Measurements from ENCODE around the gene GPR137B. TPM values are rescaled to one million over a fixed set of nuclear protein-coding genes. Genes with fewer than 3 reads are reported as not detected.
"Not testable (repeated sequence)": the region's sequence is repeated elsewhere in the genome, so short reads cannot be mapped to it uniquely, and the experiment has no call there.

GPR137B gene
- 6.6 and 7.7 TPM in 2 replicates for total RNA-seq

- peak within 1 kb of the TSS; percentile 92 for H3K4me3 Mint-ChIP-seq
- peaks cover 28% of the 10 kb centered on the region for H3K4me1 Mint-ChIP-seq
- H3K27ac Mint-ChIP-seq: peak within 1 kb of the TSS; percentile 82
- H3K36me3 Mint-ChIP-seq (ENCODE audit: low read depth): peaks cover 4% of the 10 kb centered on the region
- DNase-seq: peak; percentile 88
- intact Hi-C loops (cut with micrococcal nuclease): loop anchor here (2.0 to 5.0 kb wide), 6 partner anchors 20 to 500 kb away; partner anchors contain the start of genes EDARADD and LGALS8
- no peaks in the 10 kb centered on the region for H3K9me3 Mint-ChIP-seq
- peaks cover 37% of the 10 kb centered on the region for H3K27me3 Mint-ChIP-seq
These were observed at the start of gene GPR137B for GRCh38 chr1:236142253-236143103. Gene GPR137B, plus strand, starts transcription at chr1:236142539. Its CDS starts 84 bp downstream, at chr1:236142623.

GRCh38 chr1:236092899-236093298 is 49.4 kb upstream of the GPR137B start:
- DNase-seq: no peak
- Mint-ChIP-seq H3K27ac (no peak overlapping the region), H3K36me3 (ENCODE audit: low read depth) (peaks cover 7% of the 10 kb centered on the region), H3K4me3 (no peak overlapping the region), H3K4me1 (peaks cover 5% of the 10 kb centered on the region), H3K27me3 (peaks cover 12% of the 10 kb centered on the region), H3K9me3 (peaks cover 9% of the 10 kb centered on the region)
- intact Hi-C loops (cut with micrococcal nuclease): no loop called here

- H3K36me3 Mint-ChIP-seq (ENCODE audit: low read depth): peaks cover 7% of the 10 kb centered on the region
- peaks cover 9% of the 10 kb centered on the region for H3K9me3 Mint-ChIP-seq
- peaks cover 2% of the 10 kb centered on the region for H3K4me1 Mint-ChIP-seq
- intact Hi-C loops (cut with micrococcal nuclease): no loop called here
- no peak for DNase-seq
- H3K27ac Mint-ChIP-seq: no peak overlapping the region
- no peak overlapping the region for H3K4me3 Mint-ChIP-seq
- peaks cover 13% of the 10 kb centered on the region for H3K27me3 Mint-ChIP-seq
These were observed 46.4 kb upstream of the GPR137B start for GRCh38 chr1:236095705-236096520.

GRCh38 chr1:236096660-236097482 is 45.5 kb upstream of the GPR137B start:
- H3K36me3 Mint-ChIP-seq (ENCODE audit: low read depth); H3K4me1 Mint-ChIP-seq: not testable (repeated sequence)
- peak; percentile 92 for DNase-seq

GRCh38 chr1:236098267-236098666 is 44.1 kb upstream of the GPR137B start:
- H3K27ac Mint-ChIP-seq: no peak overlapping the region
- no peak overlapping the region for H3K4me3 Mint-ChIP-seq
- intact Hi-C loops (cut with micrococcal nuclease): no loop called here
- H3K27me3 Mint-ChIP-seq: peaks cover 8% of the 10 kb centered on the region
- peaks cover 2% of the 10 kb centered on the region for H3K4me1 Mint-ChIP-seq
- peaks cover 9% of the 10 kb centered on the region for H3K9me3 Mint-ChIP-seq
- peaks cover 7% of the 10 kb centered on the region for H3K36me3 Mint-ChIP-seq (ENCODE audit: low read depth)
- DNase-seq: no peak

More at GRCh38 chr1:236096660-236097482, 45.5 kb upstream of the GPR137B start:
- peak overlapping the region; percentile 94 for H3K27ac Mint-ChIP-seq
- intact Hi-C loops (cut with micrococcal nuclease); H3K9me3 Mint-ChIP-seq; H3K27me3 Mint-ChIP-seq: not testable (repeated sequence)
- H3K4me3 Mint-ChIP-seq: peak overlapping the region; percentile 6

GRCh38 chr1:236099355-236099974 is 42.9 kb upstream of the GPR137B start:
- intact Hi-C loops (cut with micrococcal nuclease): no loop called here
- H3K27me3 Mint-ChIP-seq: peaks cover 5% of the 10 kb centered on the region
- H3K4me1 Mint-ChIP-seq: peaks cover 4% of the 10 kb centered on the region
- H3K9me3 Mint-ChIP-seq: peaks cover 9% of the 10 kb centered on the region
- H3K36me3 Mint-ChIP-seq (ENCODE audit: low read depth): peaks cover 7% of the 10 kb centered on the region
- no peak overlapping the region for H3K4me3 Mint-ChIP-seq
- DNase-seq: no peak
- H3K27ac Mint-ChIP-seq: no peak overlapping the region

- no peak for DNase-seq
- no peak overlapping the region for H3K27ac Mint-ChIP-seq
- H3K4me3 Mint-ChIP-seq: no peak overlapping the region
- peaks cover 5% of the 10 kb centered on the region for H3K27me3 Mint-ChIP-seq
- peaks cover 4% of the 10 kb centered on the region for H3K4me1 Mint-ChIP-seq
- H3K9me3 Mint-ChIP-seq: peaks cover 6% of the 10 kb centered on the region
- H3K36me3 Mint-ChIP-seq (ENCODE audit: low read depth): peaks cover 7% of the 10 kb centered on the region
- intact Hi-C loops (cut with micrococcal nuclease): loop anchor here (5.0 kb wide), 3 partner anchors 42 to 1287 kb away; partner anchors contain the start of gene GPR137B
These were observed 41.5 kb upstream of the GPR137B start for GRCh38 chr1:236100799-236101198.

- Mint-ChIP-seq H3K36me3 (ENCODE audit: low read depth) (peaks cover 6% of the 10 kb centered on the region), H3K4me1 (peaks cover 4% of the 10 kb centered on the region), H3K9me3 (peaks cover 4% of the 10 kb centered on the region), H3K27me3 (peaks cover 5% of the 10 kb centered on the region), H3K4me3 (no peak overlapping the region), H3K27ac (no peak overlapping the region)
- DNase-seq: no peak
- intact Hi-C loops (cut with micrococcal nuclease): loop anchor here (2.0 to 5.0 kb wide), 4 partner anchors 41 to 1286 kb away; partner anchors contain the start of gene GPR137B
These were observed 40.8 kb upstream of the GPR137B start for GRCh38 chr1:236101233-236102200.

GRCh38 chr1:236102611-236103010 is 39.7 kb upstream of the GPR137B start:
- DNase-seq: no peak
- Mint-ChIP-seq H3K27me3 (peaks cover 5% of the 10 kb centered on the region), H3K9me3 (no peaks in the 10 kb centered on the region), H3K4me1 (peaks cover 8% of the 10 kb centered on the region), H3K27ac (no peak overlapping the region), H3K4me3 (no peak overlapping the region), H3K36me3 (ENCODE audit: low read depth) (no peaks in the 10 kb centered on the region)
- intact Hi-C loops (cut with micrococcal nuclease): loop anchor here (1.0 to 5.0 kb wide), 5 partner anchors 40 to 1285 kb away; partner anchors contain the start of gene GPR137B

- H3K4me3 Mint-ChIP-seq: no peak overlapping the region
- H3K27me3 Mint-ChIP-seq: peaks cover 5% of the 10 kb centered on the region
- no peaks in the 10 kb centered on the region for H3K9me3 Mint-ChIP-seq
- peaks cover 8% of the 10 kb centered on the region for H3K4me1 Mint-ChIP-seq
- intact Hi-C loops (cut with micrococcal nuclease): loop anchor here (1.0 to 5.0 kb wide), 5 partner anchors 39 to 1284 kb away; partner anchors contain the start of gene GPR137B
- DNase-seq: no peak
- H3K36me3 Mint-ChIP-seq (ENCODE audit: low read depth): no peaks in the 10 kb centered on the region
- H3K27ac Mint-ChIP-seq: no peak overlapping the region
These were observed 39.3 kb upstream of the GPR137B start for GRCh38 chr1:236103059-236103458.

GRCh38 chr1:236103646-236104218 is 38.6 kb upstream of the GPR137B start:
- peak; percentile 88 for DNase-seq
- peaks cover 8% of the 10 kb centered on the region for H3K4me1 Mint-ChIP-seq
- H3K4me3 Mint-ChIP-seq: no peak overlapping the region
- H3K27ac Mint-ChIP-seq: no peak overlapping the region
- no peaks in the 10 kb centered on the region for H3K9me3 Mint-ChIP-seq
- intact Hi-C loops (cut with micrococcal nuclease): loop anchor here (1.0 to 5.0 kb wide), 5 partner anchors 39 to 1284 kb away; partner anchors contain the start of gene GPR137B
- peaks cover 4% of the 10 kb centered on the region for H3K27me3 Mint-ChIP-seq
- no peaks in the 10 kb centered on the region for H3K36me3 Mint-ChIP-seq (ENCODE audit: low read depth)
